T-helper 2 cell treated with Interferon-gamma antibody and Interleukin-4, amounts not matched to agents 5 μg/mL and 100 μg/mL, for 36 hours (primary cell): ENCODE measurements around the gene ERP29.

Experiments used
- DNase-seq: peaks from one replicate; pipeline ENCODE4 v3.0.0; 2021; ENCODE audit warnings: low spot score
- H3K27ac Mint-ChIP-seq: one replicate; pipeline ENCODE4 v1.8.0; 2021; ENCODE audit warnings: mild to moderate bottlenecking, mixed read lengths
- H3K27me3 Mint-ChIP-seq: one replicate; pipeline ENCODE4 v1.8.0; 2021; ENCODE audit warnings: low read depth, mixed read lengths
- H3K36me3 Mint-ChIP-seq: one replicate; pipeline ENCODE4 v1.8.0; 2021; ENCODE audit warnings: low read depth, mixed read lengths
- H3K4me1 Mint-ChIP-seq: one replicate; pipeline ENCODE4 v1.8.0; 2021; ENCODE audit warnings: low read depth, mixed read lengths
- H3K4me3 Mint-ChIP-seq: one replicate; pipeline ENCODE4 v1.8.0; 2022; ENCODE audit warnings: mild to moderate bottlenecking, moderate library complexity, mixed read lengths
- H3K9me3 Mint-ChIP-seq: one replicate; pipeline ENCODE4 v1.8.0; 2021; ENCODE audit warnings: mixed read lengths

ERP29 gene

DNA sequence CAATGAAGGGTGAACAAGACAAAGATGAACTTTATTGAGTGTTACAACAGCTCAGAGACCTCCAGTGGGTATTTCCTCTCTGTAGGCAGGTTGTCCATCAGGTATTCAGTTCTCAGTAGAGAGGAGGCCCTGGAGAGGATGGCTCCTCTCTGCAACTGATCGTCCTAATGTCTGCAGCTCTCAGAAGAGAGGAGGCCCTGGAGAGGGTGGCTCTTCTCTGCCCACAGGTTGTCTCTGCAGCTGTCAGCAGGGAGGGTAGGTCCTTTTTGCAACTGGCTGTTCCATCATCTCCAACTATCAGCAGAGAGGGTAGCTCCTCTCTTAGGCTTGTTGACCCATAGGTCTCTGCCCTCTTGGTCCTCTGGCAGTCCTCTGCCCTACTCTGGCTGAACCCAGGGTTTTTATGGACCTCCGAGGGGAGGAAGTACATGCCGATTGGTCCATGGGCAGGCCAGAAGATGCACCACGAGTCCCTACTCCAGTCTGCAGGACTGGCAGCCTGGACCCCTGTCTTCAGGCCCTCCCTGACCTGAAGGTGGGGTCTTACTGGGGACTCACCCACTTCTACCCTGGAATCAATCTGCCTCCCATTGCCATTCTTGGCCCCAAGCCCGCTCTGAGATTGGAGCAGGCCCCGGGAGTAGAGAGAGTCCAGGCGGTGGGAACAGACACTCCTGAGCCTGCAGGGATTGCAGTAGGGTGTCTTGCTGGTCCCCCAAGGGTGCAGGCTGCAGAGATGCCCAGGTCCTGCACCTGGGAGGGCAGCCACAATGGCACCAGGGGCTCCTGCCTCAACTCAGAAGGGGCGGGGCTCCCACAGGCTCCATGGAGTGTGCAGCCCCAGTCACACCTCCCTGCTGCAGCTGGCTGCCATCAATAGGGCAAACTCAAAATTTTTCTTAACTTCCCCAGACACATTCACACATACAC is 2.5 kb upstream of the ERP29 start:
- H3K4me3 Mint-ChIP-seq: peak overlapping the region; percentile 84
- peaks cover 30% of the 10 kb centered on the region for H3K36me3 Mint-ChIP-seq
- DNase-seq: no peak
- no peaks in the 10 kb centered on the region for H3K9me3 Mint-ChIP-seq
- peak overlapping the region; percentile 96 for H3K27ac Mint-ChIP-seq
- peaks cover 40% of the 10 kb centered on the region for H3K4me1 Mint-ChIP-seq
- H3K27me3 Mint-ChIP-seq: no peaks in the 10 kb centered on the region

DNA sequence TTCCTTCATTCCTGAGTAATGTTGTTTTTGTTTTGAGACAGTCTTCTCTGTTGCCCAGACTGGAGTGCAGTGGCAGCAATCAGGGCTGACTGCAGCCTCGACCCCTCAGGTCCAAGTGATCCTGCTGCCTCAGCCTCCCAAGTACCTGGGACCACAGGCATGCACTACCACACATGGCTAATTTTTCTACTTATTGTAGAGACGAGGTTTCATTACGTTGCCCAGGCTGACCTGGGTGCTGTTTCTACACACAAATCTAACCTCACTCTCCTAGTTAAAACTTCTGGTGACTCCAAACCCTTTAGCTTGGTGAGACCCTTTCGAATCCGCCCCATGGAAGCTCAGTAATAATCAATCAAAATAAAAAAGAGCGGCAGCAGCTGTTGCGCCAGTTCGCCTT is 1.5 kb upstream of the ERP29 start:
- no peaks in the 10 kb centered on the region for H3K27me3 Mint-ChIP-seq
- peak overlapping the region; percentile 84 for H3K4me3 Mint-ChIP-seq
- peaks cover 38% of the 10 kb centered on the region for H3K4me1 Mint-ChIP-seq

DNA sequence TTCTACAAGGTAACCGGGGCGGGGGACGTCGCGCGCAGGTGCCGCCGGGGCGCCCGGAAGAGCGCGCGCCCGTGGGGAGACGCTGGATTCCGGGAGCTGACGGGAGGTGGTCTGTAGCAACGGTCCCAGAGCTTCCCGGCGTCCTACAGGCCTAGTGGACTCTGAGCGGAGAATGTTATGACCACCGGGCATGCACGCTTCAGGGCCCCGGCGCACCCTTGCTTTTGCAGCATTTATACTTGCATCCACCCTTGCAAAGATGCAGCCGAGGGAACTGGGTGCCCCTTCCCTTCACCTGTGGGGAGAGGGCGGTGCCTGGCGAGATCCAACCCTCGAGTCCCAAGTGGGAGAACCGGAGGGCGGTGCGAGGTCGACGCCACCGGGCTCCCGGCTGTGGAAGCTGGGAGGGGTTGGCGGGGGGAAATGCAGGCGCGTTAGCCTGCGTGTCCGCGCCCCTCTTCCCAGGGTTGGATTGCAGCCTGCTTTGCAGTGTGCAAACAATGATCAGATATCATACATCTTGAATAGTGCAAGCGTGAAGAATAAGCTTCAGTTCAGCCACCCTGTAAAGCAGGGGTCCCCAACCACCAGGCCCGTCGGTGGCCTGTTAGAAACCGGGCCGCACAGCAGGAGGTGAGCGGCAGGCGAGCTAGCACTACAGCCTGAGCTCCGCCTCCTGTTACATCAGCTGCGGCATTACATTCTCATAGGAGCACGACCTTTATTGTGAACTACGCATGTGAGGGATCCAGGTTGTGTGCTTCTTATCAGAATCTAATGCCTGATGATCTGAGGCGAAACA is 576 bp downstream of the ERP29 start:
- Mint-ChIP-seq H3K36me3 (peaks cover 52% of the 10 kb centered on the region), H3K4me3 (peak overlapping the region; percentile 87), H3K27ac (peak overlapping the region; percentile 89), H3K9me3 (no peaks in the 10 kb centered on the region), H3K4me1 (peaks cover 41% of the 10 kb centered on the region), H3K27me3 (no peaks in the 10 kb centered on the region)
- DNase-seq: peak; percentile 68

More for the DNA sequence above, 1.5 kb upstream of the ERP29 start:
- no peak for DNase-seq
- H3K36me3 Mint-ChIP-seq: peaks cover 38% of the 10 kb centered on the region
- no peaks in the 10 kb centered on the region for H3K9me3 Mint-ChIP-seq
- peak overlapping the region; percentile 96 for H3K27ac Mint-ChIP-seq

DNA sequence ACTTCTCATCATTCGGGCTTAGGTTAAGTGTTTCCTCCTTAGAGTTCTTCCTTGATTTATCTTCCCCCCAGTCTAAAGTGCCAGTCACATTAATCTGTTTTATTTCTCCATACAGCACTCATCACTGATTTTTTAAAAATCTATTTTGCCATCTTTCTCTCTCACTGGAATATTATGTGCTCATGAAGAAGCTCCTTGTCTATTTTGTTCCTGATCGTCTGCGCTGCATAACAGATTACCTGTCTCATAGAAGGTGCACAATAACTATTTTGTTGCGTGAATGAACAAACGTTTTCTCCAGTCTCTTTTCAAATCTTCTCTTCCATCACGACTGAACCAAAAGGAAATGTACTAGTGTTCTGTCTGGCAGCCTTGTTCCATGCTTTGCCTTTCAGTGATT is 2.7 kb downstream of the ERP29 start:
- H3K27ac Mint-ChIP-seq: peak overlapping the region; percentile 32
- DNase-seq: no peak
- no peaks in the 10 kb centered on the region for H3K27me3 Mint-ChIP-seq
- peaks cover 37% of the 10 kb centered on the region for H3K4me1 Mint-ChIP-seq
- peak overlapping the region; percentile 56 for H3K4me3 Mint-ChIP-seq
- no peaks in the 10 kb centered on the region for H3K9me3 Mint-ChIP-seq
- peaks cover 52% of the 10 kb centered on the region for H3K36me3 Mint-ChIP-seq

DNA sequence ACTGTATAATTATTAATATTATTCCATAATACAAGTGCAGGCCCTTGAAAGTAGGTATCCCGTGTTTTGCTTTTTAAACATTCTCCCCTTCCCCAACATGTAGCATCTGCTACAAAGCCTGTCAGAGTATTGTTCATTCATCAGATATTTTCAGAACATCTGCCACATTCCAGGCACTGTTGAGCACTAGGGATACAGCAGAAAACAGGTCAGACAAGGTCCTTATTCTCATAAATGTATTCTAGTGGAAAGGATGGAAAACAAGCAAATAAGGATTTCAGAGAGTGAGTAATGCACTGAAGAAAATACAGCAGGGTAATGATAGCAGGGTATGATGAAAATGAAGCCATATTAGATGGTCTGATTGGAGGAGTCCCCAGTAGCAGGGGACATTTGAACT is 3.8 kb downstream of the ERP29 start:
- peaks cover 28% of the 10 kb centered on the region for H3K4me1 Mint-ChIP-seq
- H3K9me3 Mint-ChIP-seq: no peaks in the 10 kb centered on the region
- H3K4me3 Mint-ChIP-seq: no peak overlapping the region
- no peak for DNase-seq
- H3K27me3 Mint-ChIP-seq: no peaks in the 10 kb centered on the region
- no peak overlapping the region for H3K27ac Mint-ChIP-seq
- peaks cover 50% of the 10 kb centered on the region for H3K36me3 Mint-ChIP-seq

DNA sequence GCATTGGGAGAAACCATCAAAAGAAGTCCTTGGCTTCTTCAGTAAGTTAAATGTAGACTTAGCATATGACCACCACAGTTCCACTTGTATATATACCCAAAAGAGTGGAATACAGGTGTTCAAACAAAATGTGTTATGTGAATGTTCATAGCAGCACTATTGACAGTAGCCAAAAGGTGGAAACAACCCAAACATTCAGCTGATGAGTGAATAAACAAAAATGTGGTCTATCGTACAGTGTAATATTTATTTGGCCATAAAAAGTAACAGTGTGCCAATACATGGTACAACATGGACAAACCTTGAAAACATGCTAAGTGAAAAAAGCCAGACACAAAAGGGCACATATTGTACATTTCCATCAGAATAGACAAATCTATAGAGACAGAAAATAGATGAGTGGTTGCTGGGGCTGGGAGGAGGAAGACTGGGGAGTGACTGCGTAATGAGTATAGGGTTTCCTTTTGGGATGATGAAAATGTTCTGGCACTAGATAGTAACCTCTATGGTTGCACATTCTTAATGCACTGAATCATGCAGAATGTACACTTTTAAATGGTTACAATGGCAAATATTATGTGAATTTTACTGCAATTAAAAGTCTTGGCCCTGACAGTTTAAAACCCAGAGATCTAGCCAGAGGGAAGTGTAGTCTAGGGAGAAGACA is 5.5 kb downstream of the ERP29 start:
- Mint-ChIP-seq H3K9me3 (no peaks in the 10 kb centered on the region), H3K4me3 (no peak overlapping the region), H3K27me3 (no peaks in the 10 kb centered on the region), H3K36me3 (peaks cover 55% of the 10 kb centered on the region), H3K27ac (no peak overlapping the region), H3K4me1 (peaks cover 33% of the 10 kb centered on the region)
- DNase-seq: no peak

DNA sequence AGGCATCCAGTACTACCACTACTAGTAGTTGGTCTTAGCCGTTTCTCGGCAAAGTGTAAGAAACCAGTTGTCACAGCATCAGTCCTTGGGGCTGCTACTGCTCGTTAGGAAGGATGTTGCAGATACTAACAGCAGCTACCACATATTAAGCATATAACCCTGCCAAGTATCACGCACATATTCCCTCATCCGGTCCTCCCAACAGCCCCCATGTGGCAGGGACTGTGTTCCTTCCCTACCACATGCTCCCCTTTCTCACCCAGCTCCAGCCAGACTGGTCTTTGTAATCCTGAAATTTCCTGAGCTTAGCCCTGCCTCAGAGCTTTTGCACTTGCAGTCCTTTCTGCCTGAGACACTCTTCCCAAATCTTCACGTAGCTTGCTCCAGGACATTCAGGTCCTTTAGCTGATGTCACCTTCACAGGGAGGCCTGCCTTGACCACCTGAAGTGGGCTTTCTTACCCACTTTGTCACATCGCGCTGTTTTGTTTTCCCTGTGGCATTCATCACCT is 7.8 kb downstream of the ERP29 start:
- peaks cover 56% of the 10 kb centered on the region for H3K36me3 Mint-ChIP-seq
- no peak for DNase-seq
- H3K4me1 Mint-ChIP-seq: peaks cover 30% of the 10 kb centered on the region
- no peak overlapping the region for H3K27ac Mint-ChIP-seq
- no peak overlapping the region for H3K4me3 Mint-ChIP-seq
- no peaks in the 10 kb centered on the region for H3K9me3 Mint-ChIP-seq
- H3K27me3 Mint-ChIP-seq: no peaks in the 10 kb centered on the region

DNA sequence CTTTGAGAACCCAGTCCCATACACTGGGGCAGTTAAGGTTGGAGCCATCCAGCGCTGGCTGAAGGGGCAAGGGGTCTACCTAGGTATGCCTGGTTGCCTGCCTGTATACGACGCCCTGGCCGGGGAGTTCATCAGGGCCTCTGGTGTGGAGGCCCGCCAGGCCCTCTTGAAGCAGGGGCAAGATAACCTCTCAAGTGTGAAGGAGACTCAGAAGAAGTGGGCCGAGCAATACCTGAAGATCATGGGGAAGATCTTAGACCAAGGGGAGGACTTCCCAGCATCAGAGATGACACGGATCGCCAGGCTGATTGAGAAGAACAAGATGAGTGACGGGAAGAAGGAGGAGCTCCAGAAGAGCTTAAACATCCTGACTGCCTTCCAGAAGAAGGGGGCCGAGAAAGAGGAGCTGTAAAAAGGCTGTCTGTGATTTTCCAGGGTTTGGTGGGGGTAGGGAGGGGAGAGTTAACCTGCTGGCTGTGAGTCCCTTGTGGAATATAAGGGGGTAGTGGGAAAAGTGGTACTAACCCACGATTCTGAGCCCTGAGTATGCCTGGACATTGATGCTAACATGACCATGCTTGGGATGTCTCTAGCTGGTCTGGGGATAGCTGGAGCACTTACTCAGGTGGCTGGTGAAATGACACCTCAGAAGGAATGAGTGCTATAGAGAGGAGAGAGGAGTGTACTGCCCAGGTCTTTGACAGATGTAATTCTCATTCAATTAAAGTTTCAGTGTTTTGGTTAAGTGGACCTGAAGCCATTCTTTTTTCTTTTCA is 9.2 kb downstream of the ERP29 start:
- Mint-ChIP-seq H3K36me3 (peaks cover 49% of the 10 kb centered on the region), H3K4me3 (no peak overlapping the region), H3K27ac (peak overlapping the region; percentile 18), H3K27me3 (no peaks in the 10 kb centered on the region), H3K4me1 (peaks cover 26% of the 10 kb centered on the region), H3K9me3 (no peaks in the 10 kb centered on the region)
- DNase-seq: no peak

DNA sequence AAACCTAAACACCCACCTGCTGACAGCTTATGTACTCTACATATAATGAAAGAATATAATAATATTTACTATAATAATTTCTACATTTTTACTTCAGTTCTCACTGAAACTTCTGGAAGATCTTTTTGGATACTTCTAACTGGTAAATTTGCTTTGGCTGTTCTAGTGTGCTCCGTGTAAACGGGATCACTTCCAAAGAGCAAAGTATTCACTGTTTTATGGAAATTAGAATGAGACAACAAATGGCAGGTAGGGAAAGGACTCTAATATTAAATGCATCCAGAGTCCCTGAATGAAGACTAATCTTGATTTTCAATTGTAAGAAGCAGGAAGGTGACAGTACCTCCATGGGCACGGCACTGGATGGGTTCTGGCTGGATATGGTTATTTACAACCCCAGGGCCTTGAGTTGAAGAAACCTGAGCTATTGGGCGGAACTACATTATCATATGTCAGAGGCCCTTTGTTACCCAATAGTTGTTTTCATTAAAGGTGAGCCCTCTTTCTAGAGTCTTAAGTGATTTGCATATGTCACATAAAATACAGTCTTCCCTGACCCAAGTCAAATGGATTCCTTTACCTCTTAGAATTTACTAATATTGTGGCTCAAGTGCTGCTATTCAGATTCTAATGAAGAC is 10.7 kb downstream of the ERP29 start:
- DNase-seq: no peak
- no peaks in the 10 kb centered on the region for H3K9me3 Mint-ChIP-seq
- peaks cover 23% of the 10 kb centered on the region for H3K4me1 Mint-ChIP-seq
- H3K36me3 Mint-ChIP-seq: peaks cover 48% of the 10 kb centered on the region
- no peaks in the 10 kb centered on the region for H3K27me3 Mint-ChIP-seq
- H3K27ac Mint-ChIP-seq: no peak overlapping the region
- no peak overlapping the region for H3K4me3 Mint-ChIP-seq

DNA sequence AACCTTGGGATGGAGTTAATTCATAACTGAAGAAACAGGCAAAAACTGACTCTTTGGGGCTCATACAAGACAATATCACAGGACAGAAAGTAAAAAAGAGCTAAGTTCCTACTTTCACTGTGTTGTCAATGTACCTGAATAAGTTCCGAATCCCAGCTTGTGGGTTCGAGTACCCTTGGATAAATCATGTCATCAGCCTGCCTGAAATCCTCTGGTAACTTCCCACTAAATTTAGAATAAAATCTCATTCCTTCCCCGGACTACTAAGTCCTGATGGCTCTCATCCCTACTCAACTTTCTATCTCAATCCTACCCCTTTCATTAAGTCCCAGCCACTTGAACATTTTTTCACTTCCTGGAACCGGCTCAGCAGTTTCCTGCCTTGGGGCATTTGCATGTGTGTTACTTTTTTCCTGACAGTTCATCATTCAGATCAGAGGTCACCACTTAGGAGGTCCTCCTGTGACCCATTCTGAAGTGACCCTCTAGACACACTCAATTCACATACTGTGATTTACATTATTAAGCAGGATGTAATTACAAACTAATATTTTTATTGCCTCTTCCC is 12.7 kb downstream of the ERP29 start:
- Mint-ChIP-seq H3K27me3 (no peaks in the 10 kb centered on the region), H3K36me3 (peaks cover 55% of the 10 kb centered on the region), H3K4me1 (peaks cover 21% of the 10 kb centered on the region), H3K4me3 (peak overlapping the region; percentile 13), H3K9me3 (no peaks in the 10 kb centered on the region), H3K27ac (peak overlapping the region; percentile 64)
- DNase-seq: no peak

DNA sequence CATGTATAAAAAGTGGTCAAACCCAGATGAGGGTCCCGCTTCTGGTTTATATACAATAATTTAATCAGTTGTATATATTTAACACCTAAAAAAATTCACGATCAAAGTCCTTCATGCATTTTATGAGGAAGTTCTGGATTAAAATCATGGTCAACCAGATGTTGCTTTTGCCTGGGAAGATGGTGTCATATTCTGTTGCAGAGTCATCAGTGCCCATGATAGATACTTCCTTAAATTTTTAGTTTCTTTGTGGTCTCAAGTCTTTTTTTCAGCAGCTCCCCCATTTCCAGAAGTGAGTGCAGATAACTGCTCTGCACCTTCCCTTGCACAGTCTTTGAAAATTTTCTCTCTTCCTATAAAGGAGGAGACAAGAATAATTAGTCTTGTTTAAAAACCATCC is 16.1 kb downstream of the ERP29 start:
- Mint-ChIP-seq H3K27me3 (no peaks in the 10 kb centered on the region), H3K9me3 (no peaks in the 10 kb centered on the region), H3K4me3 (no peak overlapping the region), H3K27ac (no peak overlapping the region), H3K4me1 (peaks cover 15% of the 10 kb centered on the region), H3K36me3 (peaks cover 56% of the 10 kb centered on the region)
- DNase-seq: no peak

DNA sequence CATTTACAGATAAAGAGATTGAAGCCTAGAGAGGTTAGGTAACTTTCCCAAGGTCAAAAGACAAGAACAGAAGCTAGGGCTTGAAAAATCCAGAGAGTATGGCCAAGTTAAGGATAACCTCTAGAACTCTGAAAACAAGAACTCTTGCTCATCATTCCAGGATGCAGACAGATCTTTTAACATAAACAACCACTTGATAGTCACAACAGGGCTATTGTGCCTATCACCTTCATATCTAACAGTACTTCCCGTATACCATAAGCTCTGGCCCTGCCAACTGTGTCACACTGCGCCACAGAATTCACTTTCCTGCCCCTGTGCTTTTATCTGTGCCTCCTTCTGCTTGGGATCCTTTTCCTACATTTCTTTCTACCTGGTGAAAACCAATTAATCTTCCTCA is 18.2 kb downstream of the ERP29 start:
- H3K4me1 Mint-ChIP-seq: peaks cover 4% of the 10 kb centered on the region
- peaks cover 55% of the 10 kb centered on the region for H3K36me3 Mint-ChIP-seq
- no peak for DNase-seq
- no peak overlapping the region for H3K4me3 Mint-ChIP-seq
- peak overlapping the region; percentile 28 for H3K27ac Mint-ChIP-seq
- no peaks in the 10 kb centered on the region for H3K9me3 Mint-ChIP-seq
- H3K27me3 Mint-ChIP-seq: no peaks in the 10 kb centered on the region
